Kidney (tissue), 14 donors: ENCODE measurements around the gene LDLRAD4. TPM values are rescaled to one million over a fixed set of nuclear protein-coding genes. Genes with fewer than 3 reads are reported as not detected.

Experiments
- DNase-seq, 5 donors: peaks; one replicate each; pipeline ENCODE4 v3.0.0-alpha.2; 2013 to 2020
- FAIRE-seq: peaks from 2 replicates; lab custom pipeline; 2012; peaks lifted over from hg19 to GRCh38; lab: Jason Lieb, UNC
- H3K27ac ChIP-seq, 2 donors: one replicate each; pipeline ENCODE4 v1.7.0; 2013; ENCODE audit warnings: low read depth in 2 of 2, low read length in 2 of 2, inconsistent platforms in 1 of 2
- H3K27me3 ChIP-seq: one replicate; pipeline ENCODE4 v1.7.1; 2013; ENCODE audit warnings: low read length, inconsistent platforms; ENCODE audit not compliant: control insufficient read depth, insufficient read depth
- H3K36me3 ChIP-seq, 3 donors: one replicate each; pipeline versions ENCODE4 v1.7.0 to v1.7.1; 2013; ENCODE audit warnings: low read length in 3 of 3, control low read depth in 1 of 3, inconsistent platforms in 1 of 3; ENCODE audit not compliant: insufficient read depth in 3 of 3, control insufficient read depth in 2 of 3
- H3K4me1 ChIP-seq, 3 donors: one replicate each; pipeline versions ENCODE4 v1.7.0 to v1.7.1; 2013; ENCODE audit warnings: low read length in 3 of 3, inconsistent platforms in 1 of 3, low read depth in 1 of 3; ENCODE audit not compliant: control insufficient read depth in 2 of 3, insufficient read depth in 2 of 3
- H3K4me3 ChIP-seq, 3 donors: one replicate each; pipeline versions ENCODE4 v1.7.0 to v1.8.1; 2013; ENCODE audit warnings: low read length in 3 of 3, control low read depth in 1 of 3, inconsistent platforms in 1 of 3
- H3K9ac ChIP-seq, 3 donors: one replicate each; pipeline versions ENCODE4 v1.7.0 to v1.7.1; 2013; ENCODE audit warnings: low read length in 3 of 3, control low read depth in 1 of 3, inconsistent platforms in 1 of 3
- H3K9me3 ChIP-seq, 3 donors: one replicate each; pipeline versions ENCODE4 v1.7.0 to v1.7.1; 2013; ENCODE audit warnings: low read length in 3 of 3, control low read depth in 1 of 3, inconsistent platforms in 1 of 3; ENCODE audit not compliant: control insufficient read depth in 2 of 3, insufficient read depth in 1 of 3
- intact Hi-C: fragments of 100-400 bp; cut with DNase I; formaldehyde crosslinking; loops from one replicate; pipeline ENCODE4 v1.11.1; 2022
- polyA plus RNA-seq: library from polyadenylated mRNA; stranded (reverse); fragments of 350-450 nt; fragmentation: Illumina TruSeq; extraction: RNeasy Lipid Tissue Mini Kit (QIAGEN cat#74804); gene quantifications from one replicate; pipeline ENCODE4 v1.2.3, GENCODE V29; 2014; ENCODE audit warnings: low read depth, low replicate concordance; ENCODE audit not compliant: insufficient read depth
- total RNA-seq: library from RNA; stranded (reverse); fragmentation: NEBNext Ultra II Directional; extraction: Animal tissue kit (Norgen Biotek cat#: 25700); gene quantifications from one replicate; pipeline ENCODE4 v1.2.1, GENCODE V29; 2021
- TF ChIP-seq, protein P1 (sequence below): IDR thresholded peaks from 3 replicates; pipeline ENCODE4 v1.5.1; 2012; ENCODE audit warnings: mild to moderate bottlenecking, moderate library complexity, borderline replicate concordance; ENCODE audit not compliant: insufficient read depth; ENCODE audit errors: extremely low read depth
- donor health status: control.
- donor health status: control.
- donor health status: control.
- donor health status: control.
- donor health status: control.
- donor health status: DM: yes; HTN: yes; CAD: no.
- donor health status: Normal renal cell carcinoma (clear cell type).

The LDLRAD4 gene
- total and polyA plus RNA-seq, 2 donors from 2014 or later = 2.3 to 42.3 TPM

DNA sequence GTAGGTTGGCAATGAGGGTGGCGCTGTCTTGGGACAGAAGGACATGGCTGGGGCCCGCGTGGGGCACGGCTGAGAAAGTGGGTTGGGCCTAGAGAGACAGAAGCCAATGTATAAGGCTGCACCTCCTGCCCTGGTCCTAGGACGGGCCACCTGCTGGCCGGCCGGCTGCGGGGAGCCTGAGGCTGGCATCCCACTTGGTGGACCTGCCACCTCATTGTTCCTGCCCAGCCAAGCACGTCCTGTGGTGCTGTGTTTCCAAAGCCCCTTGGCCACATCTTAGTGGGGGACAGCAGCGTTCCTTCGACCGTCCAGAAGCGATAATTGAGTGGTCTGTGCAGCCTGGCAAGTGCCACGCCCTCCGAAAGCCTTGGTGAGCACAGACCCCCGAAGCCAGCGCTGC, 223.9 kb downstream of the LDLRAD4 start:
- intact Hi-C loops = no loop called here
- FAIRE-seq (no peak), DNase-seq (no peak)
- H3K36me3 ChIP-seq = no peaks in the 10 kb centered on the region
- no peak overlapping the region for H3K4me3 ChIP-seq
- no peak overlapping the region for H3K27ac ChIP-seq
- H3K9ac ChIP-seq = no peak overlapping the region
- H3K4me1 ChIP-seq = no peaks in the 10 kb centered on the region
- H3K27me3 ChIP-seq = no peaks in the 10 kb centered on the region
- TF ChIP-seq, protein P1, sequence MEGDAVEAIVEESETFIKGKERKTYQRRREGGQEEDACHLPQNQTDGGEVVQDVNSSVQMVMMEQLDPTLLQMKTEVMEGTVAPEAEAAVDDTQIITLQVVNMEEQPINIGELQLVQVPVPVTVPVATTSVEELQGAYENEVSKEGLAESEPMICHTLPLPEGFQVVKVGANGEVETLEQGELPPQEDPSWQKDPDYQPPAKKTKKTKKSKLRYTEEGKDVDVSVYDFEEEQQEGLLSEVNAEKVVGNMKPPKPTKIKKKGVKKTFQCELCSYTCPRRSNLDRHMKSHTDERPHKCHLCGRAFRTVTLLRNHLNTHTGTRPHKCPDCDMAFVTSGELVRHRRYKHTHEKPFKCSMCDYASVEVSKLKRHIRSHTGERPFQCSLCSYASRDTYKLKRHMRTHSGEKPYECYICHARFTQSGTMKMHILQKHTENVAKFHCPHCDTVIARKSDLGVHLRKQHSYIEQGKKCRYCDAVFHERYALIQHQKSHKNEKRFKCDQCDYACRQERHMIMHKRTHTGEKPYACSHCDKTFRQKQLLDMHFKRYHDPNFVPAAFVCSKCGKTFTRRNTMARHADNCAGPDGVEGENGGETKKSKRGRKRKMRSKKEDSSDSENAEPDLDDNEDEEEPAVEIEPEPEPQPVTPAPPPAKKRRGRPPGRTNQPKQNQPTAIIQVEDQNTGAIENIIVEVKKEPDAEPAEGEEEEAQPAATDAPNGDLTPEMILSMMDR = no peak
- no peaks in the 10 kb centered on the region for H3K9me3 ChIP-seq

DNA sequence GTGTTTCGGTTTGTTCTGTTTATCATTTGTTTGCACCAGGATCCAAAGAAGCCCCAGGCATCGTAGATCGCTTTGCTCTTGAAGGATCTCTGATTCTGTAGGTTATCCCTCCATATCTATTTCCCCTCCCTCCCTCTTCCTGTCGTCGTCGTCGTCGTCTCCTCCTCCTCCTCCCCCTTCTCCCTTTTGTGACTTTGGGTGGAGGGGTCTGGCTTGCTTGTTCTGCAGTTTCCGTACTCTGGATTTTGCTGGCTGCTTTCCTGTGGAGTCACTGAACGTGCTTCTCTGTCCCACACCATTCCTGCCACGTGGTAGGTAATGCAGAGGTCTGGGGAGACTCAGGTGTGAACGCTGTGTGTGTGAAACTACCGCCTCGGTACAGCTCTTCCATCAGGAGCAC, 225.0 kb downstream of the LDLRAD4 start:
- Histone ChIP-seq H3K9me3 (no peaks in the 10 kb centered on the region), H3K36me3 (no peaks in the 10 kb centered on the region), H3K27ac (no peak overlapping the region), H3K9ac (no peak overlapping the region), H3K4me3 (no peak overlapping the region), H3K4me1 (no peaks in the 10 kb centered on the region), H3K27me3 (no peaks in the 10 kb centered on the region)
- FAIRE-seq (no peak), DNase-seq (no peak)
- intact Hi-C loops = no loop called here
- TF ChIP-seq, protein P1 = no peak

DNA sequence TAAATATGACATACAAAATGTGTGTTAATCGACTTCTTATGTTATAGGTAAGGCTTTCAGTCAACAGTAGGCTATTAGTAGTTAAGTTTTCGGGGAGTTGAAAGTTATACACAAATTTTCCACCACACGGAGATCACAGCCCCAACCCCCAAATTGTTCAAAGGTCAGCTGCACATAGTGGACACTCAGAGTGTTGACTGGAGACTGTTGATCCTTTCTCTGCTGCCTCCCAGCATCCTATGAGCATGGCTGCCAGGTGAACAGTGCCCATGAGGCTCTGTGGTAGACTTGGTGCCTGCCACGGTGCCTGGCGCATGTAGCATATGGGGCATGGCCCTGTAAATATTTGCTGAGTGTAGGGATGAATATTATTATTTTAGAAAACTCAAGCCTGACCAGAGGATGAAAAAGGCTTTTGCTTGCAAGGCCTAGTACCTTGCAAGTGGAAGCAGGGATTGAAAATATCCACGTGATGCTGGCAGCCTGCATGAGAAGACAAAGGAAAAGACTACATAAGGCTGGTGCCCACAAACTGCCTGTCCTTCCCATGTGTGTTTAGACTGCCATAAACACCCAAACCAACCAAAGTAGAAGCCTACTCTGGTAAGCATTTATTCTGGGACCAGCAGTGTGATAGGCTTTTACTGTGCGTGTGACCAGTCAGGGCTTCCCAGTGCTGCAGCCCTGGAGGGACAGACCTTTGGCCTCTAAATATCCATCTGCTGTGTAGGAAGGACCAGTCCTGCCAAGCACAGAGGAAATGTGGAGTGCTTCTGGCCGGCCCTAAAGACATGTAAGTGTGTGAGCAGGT, 226.1 kb downstream of the LDLRAD4 start:
- H3K36me3 ChIP-seq = no peaks in the 10 kb centered on the region
- intact Hi-C loops = no loop called here
- DNase-seq (no peak), FAIRE-seq (no peak)
- TF ChIP-seq, protein P1 = no peak
- H3K9ac ChIP-seq = no peak overlapping the region
- H3K27ac ChIP-seq = no peak overlapping the region
- H3K9me3 ChIP-seq = no peaks in the 10 kb centered on the region
- H3K4me3 ChIP-seq = no peak overlapping the region
- H3K4me1 ChIP-seq = no peaks in the 10 kb centered on the region
- no peaks in the 10 kb centered on the region for H3K27me3 ChIP-seq
